Esophagus muscularis mucosa (tissue), 4 donors: ENCODE measurements around the gene ACAP3. TPM values are rescaled to one million over a fixed set of nuclear protein-coding genes. Genes with fewer than 3 reads are reported as not detected.
A peak's percentile ranks its signal among the peaks of the same experiment; 100 is the strongest.

Experiments used
- DNase-seq: peaks from one replicate; pipeline ENCODE4 v3.0.0-alpha.2; 2017; ENCODE audit errors: extremely low spot score
- H3K27ac ChIP-seq, 4 donors: fragments of 200-600 bp; sonication (generic); replicated peaks in 1 of 4; 1 replicate in 3 of 4; 2 replicates in 1 of 4; pipeline ENCODE4 v1.5.1; 2016 to 2019; ENCODE audit warnings: mild to moderate bottlenecking in 1 of 4
- H3K27me3 ChIP-seq, 4 donors: fragments of 200-600 bp; sonication (generic); one replicate each; pipeline versions ENCODE4 v1.5.1 to v1.6.0; 2016 to 2019
- H3K36me3 ChIP-seq, 4 donors: fragments of 200-600 bp; sonication (generic); one replicate each; pipeline ENCODE4 v1.5.1; 2016 to 2019
- H3K4me1 ChIP-seq, 4 donors: fragments of 200-600 bp; sonication (generic); one replicate each; pipeline ENCODE4 v1.5.1; 2016 to 2019
- H3K4me3 ChIP-seq, 4 donors: fragments of 200-600 bp; sonication (generic); 1 replicate in 2 of 4; 2 replicates in 2 of 4; pipeline ENCODE4 v1.5.1; 2016 to 2019; ENCODE audit warnings: mild to moderate bottlenecking in 4 of 4, moderate library complexity in 1 of 4
- H3K9me3 ChIP-seq, 4 donors: fragments of 200-600 bp; sonication (generic); 1 replicate in 3 of 4; 2 replicates in 1 of 4; pipeline ENCODE4 v1.5.1; 2016 to 2019
- EP300 ChIP-seq: sonication (generic); formaldehyde crosslinking; IDR thresholded peaks from one replicate; pipeline ENCODE4 v1.6.1; 2017; ENCODE audit warnings: antibody characterized with exemption
- POLR2A ChIP-seq: fragments of 450-650 bp; IDR thresholded peaks from one replicate; pipeline ENCODE4 v1.6.1; 2017; ENCODE audit warnings: antibody characterized with exemption, moderate library complexity, mild to moderate bottlenecking, low read depth
- POLR2AphosphoS5 ChIP-seq, 2 donors: sonication (generic); formaldehyde crosslinking; IDR thresholded peaks; one replicate each; pipeline ENCODE4 v1.6.1; 2017; ENCODE audit warnings: antibody characterized with exemption in 2 of 2
- WGBS: methylation state at CpG from one replicate; pipeline ENCODE4 v1.1.5; 2018; 5-methylcytosine and 5-hydroxymethylcytosine counted together
- intact Hi-C: fragments of 100-400 bp; cut with DNase I; formaldehyde crosslinking; loops from one replicate; pipeline ENCODE4 v1.15.1; 2023
- total RNA-seq, 4 donors: library from RNA; depleted of rRNA; stranded (reverse); fragments of >200 nt; gene quantifications; one replicate each; pipeline versions ENCODE4 v1.1.0 to v1.2.1, GENCODE V29; 2016
- TF ChIP-seq, protein P1 (sequence below), 3 experiments: fragments of 200-600 bp in 2 of 3; fragments of 450-650 bp in 1 of 3; sonication (generic) in 2 of 3; IDR thresholded peaks; one replicate each; pipeline ENCODE4 v1.5.1; 2017 to 2019; ENCODE audit warnings: antibody characterized with exemption in 3 of 3, mild to moderate bottlenecking in 2 of 3, moderate library complexity in 1 of 3

The ACAP3 gene
- total RNA-seq, 4 donors from 2014 or later: 34.8 to 63.2 (median 47.4) TPM

DNA sequence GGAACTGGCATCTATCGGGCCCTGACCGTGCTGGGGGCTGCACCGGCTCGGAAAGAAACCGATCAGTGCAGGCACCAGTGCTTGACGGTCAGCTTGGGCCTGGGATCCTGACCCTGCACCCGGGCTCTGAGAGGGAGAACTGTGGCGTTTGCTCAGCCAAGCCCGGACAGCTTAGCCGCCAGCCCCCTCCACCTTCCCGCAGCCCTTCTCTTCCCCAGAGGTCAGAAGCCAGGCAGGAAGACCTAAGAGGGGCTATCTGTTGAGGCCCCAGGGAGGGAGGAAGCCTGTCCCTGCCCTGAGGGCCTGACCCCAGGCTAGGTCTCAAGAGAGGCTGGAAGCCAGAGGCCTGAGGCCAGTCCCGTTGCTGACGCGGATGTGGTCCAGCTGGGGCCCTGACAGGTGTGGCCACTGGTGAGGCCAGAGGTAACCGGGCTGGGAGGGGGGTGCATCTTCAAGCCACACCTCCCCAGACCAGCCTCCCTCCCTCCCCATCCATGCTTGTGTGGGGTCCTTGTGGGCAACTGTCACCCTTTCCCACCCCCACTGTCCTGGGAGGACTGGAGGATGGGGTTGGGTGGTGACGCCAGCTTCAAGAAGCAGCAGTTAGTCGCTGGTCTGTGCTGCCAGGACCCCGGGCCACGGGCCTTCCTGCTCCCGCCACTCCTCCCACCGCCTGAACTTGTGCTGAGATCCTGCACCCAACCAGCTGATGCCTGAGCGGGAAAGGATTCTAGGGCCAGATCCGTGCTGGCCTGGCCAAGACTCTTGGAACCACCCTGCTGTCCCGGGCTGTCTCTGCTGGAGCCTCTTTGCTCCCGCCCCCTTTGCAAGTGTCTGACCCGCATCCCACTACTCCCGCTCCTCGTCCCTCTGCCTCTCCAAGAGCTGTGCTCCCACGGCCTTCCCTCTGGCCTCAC lies 44.0 kb upstream of the ACAP3 start:
- H3K4me1 ChIP-seq: peaks cover 59 to 76% (median 74%) of the 10 kb centered on the region in 4 donors
- intact Hi-C loops: no loop called here

DNA sequence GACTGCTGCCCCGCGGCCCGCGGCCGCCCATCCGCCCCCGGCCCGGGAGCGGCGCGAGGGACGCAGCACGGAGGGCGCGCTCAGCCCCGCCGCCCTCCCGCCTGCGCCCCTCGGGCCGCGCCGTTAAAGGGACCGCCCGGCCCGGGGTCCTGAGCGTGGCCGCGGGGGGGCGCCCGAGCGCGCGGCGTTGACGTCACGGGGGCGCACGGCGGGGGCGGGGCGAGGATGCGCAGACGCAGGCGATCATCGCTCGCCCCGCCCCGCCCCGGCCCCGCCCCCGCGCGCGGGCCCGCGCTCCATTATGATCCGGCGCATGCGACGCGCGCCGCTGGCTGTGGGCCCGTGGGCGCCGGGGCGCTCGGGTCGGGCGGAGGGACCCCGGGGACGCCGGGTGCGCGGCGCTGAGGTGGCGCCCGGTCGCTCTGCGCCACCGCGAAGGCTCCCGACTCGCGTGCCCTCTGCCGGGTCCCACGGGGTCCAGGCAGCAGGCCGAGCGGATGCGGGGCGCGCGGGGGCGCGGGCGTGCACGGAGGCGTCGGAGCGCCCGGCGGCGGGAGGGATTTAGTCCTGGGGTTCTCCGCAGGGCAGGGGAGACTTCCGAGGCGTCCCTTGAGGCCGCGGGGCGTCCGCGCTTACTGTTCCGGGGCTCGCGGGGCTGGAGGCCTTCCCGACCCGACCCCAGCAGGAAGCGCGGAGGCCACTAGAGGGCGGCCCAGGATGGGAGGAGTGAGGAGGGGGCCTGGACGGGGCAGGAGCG lies 41.7 kb upstream of the ACAP3 start, which contains the start of gene DVL1:
TSS of gene DVL1 (minus strand) at position 163 of the 757 bp plus-strand sequence. CDS start 353 bp downstream, outside the sequence.
- Histone ChIP-seq H3K27me3 (peaks cover 0 to 18% (median 11%) of the 10 kb centered on the region in 4 donors), H3K4me1 (peaks cover 65 to 76% (median 74%) of the 10 kb centered on the region in 4 donors), H3K36me3 (peaks cover 0 to 19% (median 5%) of the 10 kb centered on the region in 4 donors), H3K27ac (peak within 1 kb of the TSS; percentile 89 to 92 (median 90)), H3K9me3 (no peaks in the 10 kb centered on the region), H3K4me3 (peak within 1 kb of the TSS; percentile 68 to 93 (median 82))
- 0% methylated on average over 11 of the region's 122 CpGs for WGBS
- intact Hi-C loops: loop anchor here (2.0 kb wide), 1 partner anchor 23 kb away; no protein-coding TSS in a partner anchor
- no peak for TF ChIP-seq POLR2A
- TF ChIP-seq, protein P1, sequence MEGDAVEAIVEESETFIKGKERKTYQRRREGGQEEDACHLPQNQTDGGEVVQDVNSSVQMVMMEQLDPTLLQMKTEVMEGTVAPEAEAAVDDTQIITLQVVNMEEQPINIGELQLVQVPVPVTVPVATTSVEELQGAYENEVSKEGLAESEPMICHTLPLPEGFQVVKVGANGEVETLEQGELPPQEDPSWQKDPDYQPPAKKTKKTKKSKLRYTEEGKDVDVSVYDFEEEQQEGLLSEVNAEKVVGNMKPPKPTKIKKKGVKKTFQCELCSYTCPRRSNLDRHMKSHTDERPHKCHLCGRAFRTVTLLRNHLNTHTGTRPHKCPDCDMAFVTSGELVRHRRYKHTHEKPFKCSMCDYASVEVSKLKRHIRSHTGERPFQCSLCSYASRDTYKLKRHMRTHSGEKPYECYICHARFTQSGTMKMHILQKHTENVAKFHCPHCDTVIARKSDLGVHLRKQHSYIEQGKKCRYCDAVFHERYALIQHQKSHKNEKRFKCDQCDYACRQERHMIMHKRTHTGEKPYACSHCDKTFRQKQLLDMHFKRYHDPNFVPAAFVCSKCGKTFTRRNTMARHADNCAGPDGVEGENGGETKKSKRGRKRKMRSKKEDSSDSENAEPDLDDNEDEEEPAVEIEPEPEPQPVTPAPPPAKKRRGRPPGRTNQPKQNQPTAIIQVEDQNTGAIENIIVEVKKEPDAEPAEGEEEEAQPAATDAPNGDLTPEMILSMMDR (IDR thresholded peaks at IDR 0.05): peak; percentile 49 to 65 (median 54)
- TF ChIP-seq POLR2AphosphoS5 (IDR thresholded peaks at IDR 0.05): peak; percentile 4 to 22
- no peak for TF ChIP-seq EP300
- DNase-seq: no peak

More for the DNA sequence above, 44.0 kb upstream of the ACAP3 start:
- WGBS: 56% methylated on average over 12 of the region's 29 CpGs
- Histone ChIP-seq H3K36me3 (peaks cover 0 to 25% (median 7%) of the 10 kb centered on the region in 4 donors), H3K4me3 (peak overlapping the region in 2 of 4 donors; percentile 5 to 33), H3K9me3 (no peaks in the 10 kb centered on the region), H3K27ac (peak overlapping the region; percentile 50 to 73 (median 60)), H3K27me3 (peaks cover 0 to 41% (median 24%) of the 10 kb centered on the region in 4 donors)
- TF ChIP-seq EP300 (no peak), POLR2AphosphoS5 (IDR thresholded peaks at IDR 0.05) (peak; percentile 20 to 24), POLR2A (no peak)
- TF ChIP-seq, protein P1 (IDR thresholded peaks at IDR 0.05): no peak
- DNase-seq: no peak

DNA sequence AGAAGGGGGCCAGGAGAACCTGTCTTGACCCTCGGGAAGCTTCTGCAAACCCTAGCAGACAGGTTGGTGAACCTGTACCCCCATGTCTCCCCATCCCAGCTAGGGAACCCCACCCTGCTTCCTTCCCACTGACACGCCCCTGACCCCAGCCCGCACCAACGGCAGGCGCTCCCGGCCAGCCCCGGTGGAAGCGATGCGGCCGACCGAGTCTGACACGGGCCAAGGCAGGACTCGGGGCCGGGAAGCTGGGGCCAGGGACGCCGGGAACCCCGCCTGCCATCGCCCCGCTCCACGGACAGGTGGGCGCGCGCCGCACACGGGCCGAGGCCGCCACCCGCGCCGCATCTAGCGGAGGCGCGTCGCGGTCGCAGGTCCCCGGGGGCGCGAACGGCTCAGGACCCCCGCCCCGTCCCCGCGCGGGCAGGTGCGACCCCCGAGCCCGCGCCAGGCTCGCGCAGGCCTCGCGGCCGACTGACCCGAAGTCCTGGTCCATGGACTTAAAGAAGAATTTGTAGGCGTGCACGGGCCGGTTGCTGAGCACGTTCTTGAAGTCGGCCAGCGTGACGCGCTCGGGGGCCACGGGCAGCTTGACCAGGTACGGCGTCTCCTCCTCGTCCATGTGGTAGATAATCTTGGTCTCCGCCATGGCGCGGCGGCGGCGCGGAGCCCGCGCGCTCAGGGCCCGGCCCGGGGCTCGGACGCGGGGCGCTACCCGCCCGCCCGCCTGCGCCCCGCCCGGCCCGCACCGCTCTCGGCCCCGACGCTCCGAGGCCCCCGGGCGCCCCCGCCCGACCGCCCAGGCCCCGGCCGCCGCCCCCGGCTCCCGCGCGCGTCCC lies 40.9 kb upstream of the ACAP3 start:
- Histone ChIP-seq H3K36me3 (peaks cover 0 to 11% (median under 1%) of the 10 kb centered on the region in 4 donors), H3K27ac (peak overlapping the region; percentile 70 to 92 (median 80)), H3K9me3 (no peaks in the 10 kb centered on the region), H3K4me3 (peak overlapping the region; percentile 68 to 93 (median 82)), H3K27me3 (peaks cover 0 to 10% (median 5%) of the 10 kb centered on the region in 4 donors), H3K4me1 (peaks cover 57 to 76% (median 70%) of the 10 kb centered on the region in 4 donors)
- under 1% methylated on average over 25 of the region's 109 CpGs for WGBS
- DNase-seq: no peak
- intact Hi-C loops: loop anchor here (2.0 kb wide), 1 partner anchor 24 kb away; no protein-coding TSS in a partner anchor
- TF ChIP-seq POLR2A (no peak), EP300 (no peak), POLR2AphosphoS5 (IDR thresholded peaks at IDR 0.05) (no peak)
- TF ChIP-seq, protein P1 (IDR thresholded peaks at IDR 0.05): no peak
